DMS114 treated with DMSO at 0.1 percent for 48 hours (cell line): Measurements from ENCODE around the gene ZNF687.

Experiments used
- DNase-seq: peaks from one replicate; lab custom pipeline; 2025; ENCODE audit not compliant: unreplicated experiment; lab: John Stamatoyannopoulos, UW

The ZNF687 gene

DNA sequence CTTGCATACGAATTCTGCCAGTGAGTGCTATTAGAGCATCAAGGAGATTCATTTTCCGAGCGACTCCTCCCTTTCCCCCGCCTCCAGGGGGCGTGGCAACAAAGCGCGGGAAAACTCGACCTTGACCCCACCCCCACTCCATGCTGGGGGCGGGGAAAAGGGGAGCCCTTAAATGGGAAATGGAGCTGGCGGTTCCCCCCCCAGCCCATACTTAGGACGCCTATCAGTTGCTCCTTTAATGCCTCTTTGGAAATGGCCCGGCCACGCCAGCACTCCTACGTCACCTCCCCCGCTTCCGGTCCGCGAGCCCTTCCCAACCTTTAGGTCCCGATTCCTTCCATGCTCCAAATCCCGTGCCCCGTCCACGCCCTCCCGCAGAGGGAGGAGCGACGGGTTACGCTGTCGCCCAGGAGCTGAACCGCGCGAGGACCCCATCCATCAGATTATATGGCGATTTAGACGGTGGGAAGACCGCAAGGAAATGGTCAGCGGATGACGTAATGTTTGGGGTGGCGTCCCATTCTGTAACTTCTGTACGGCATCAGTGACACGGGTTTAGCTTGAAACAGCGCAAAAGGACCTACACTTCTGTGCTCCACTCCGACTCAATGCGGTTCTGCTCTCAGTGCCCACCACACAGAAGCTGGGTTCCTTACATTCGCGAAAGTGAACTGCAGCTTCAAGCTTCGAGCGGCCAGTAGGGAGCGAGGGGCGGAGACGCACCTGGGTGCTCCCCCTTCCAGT is 702 bp upstream of the ZNF687 start:
- DNase-seq: peak; percentile 99

GRCh38 chr1:151282883-151283725 is 1.0 kb downstream of the ZNF687 start:
- no peak for DNase-seq

DNA sequence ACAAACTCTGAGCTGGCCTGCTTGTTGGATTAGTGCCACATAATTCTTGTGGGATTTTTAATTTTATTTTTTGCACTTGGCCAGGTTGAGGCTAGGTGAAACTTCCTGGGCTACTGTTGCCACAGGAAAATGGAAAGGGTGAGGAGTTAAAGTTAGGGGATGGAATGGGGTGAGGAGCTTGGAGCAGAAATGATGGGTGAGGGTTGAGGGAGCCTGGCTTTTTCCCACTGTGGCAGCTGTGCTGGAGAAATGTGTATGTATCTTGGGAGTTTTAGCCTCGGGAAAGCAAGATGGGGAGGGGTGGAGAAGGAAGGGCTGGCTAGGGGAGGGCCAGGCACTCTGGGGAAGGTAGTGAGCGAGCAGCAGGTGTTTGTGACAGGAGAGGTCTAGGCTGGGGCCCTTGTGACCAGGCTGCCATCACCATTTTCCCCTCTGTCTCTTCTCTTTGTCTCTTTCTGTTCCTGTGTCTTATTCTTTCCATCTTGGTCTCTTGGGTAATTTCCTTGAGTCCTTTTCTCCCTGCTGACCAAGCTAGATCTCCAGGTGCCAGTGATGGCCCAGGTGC is 2.0 kb downstream of the ZNF687 start:
- DNase-seq: no peak

DNA sequence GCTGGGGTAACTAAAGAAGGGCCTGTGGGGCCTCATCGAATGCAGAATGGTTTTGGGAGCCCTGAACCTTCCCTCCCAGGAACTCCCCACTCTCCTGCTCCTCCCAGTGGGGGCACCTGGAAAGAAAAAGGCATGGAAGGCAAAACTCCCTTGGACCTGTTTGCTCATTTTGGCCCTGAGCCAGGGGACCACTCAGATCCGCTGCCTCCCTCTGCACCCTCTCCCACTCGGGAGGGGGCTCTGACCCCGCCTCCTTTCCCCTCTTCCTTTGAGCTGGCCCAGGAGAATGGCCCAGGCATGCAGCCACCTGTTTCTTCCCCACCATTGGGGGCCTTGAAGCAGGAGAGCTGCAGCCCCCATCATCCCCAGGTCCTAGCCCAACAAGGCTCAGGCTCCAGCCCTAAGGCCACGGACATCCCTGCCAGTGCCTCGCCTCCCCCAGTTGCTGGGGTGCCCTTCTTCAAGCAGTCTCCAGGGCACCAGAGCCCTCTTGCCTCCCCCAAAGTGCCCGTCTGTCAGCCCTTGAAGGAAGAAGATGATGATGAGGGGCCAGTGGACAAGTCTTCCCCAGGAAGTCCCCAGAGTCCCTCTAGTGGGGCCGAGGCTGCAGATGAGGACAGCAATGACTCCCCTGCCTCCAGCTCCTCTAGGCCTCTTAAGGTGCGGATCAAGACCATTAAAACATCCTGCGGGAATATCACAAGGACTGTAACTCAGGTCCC is 4.7 kb downstream of the ZNF687 start:
- DNase-seq: no peak

- no peak for DNase-seq
Observed at GRCh38 chr1:151287341-151287699, 5.2 kb downstream of the ZNF687 start.

DNA sequence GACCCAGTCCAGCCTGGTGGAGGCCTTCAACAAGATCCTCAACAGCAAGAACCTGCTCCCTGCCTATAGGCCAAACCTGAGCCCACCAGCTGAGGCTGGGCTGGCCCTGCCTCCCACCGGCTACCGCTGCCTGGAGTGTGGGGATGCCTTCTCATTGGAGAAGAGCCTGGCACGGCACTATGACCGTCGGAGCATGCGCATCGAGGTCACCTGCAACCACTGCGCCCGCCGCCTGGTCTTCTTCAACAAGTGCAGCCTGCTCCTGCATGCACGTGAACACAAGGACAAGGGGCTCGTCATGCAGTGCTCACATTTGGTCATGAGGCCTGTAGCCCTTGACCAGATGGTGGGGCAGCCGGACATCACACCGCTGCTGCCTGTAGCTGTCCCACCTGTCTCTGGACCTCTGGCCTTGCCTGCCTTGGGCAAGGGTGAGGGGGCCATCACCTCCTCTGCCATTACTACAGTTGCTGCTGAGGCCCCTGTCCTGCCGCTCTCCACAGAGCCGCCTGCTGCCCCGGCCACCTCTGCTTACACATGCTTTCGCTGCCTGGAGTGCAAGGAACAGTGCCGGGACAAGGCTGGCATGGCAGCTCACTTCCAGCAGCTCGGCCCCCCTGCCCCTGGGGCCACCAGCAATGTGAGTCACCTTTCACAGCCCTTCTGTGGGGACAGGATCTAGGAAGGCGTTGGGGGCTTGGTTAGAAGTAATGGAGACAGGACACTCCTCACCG is 5.8 kb downstream of the ZNF687 start:
- no peak for DNase-seq

- DNase-seq: no peak
Observed at GRCh38 chr1:151288502-151288901, 6.4 kb downstream of the ZNF687 start.

- DNase-seq: no peak
Observed at GRCh38 chr1:151289080-151289935, 7.2 kb downstream of the ZNF687 start.

- no peak for DNase-seq
Observed at GRCh38 chr1:151289991-151290708, 8.1 kb downstream of the ZNF687 start.

- DNase-seq: no peak
Observed at GRCh38 chr1:151290709-151291303, 8.7 kb downstream of the ZNF687 start.

- no peak for DNase-seq
Observed at GRCh38 chr1:151292207-151293030, 10.3 kb downstream of the ZNF687 start.

DNA sequence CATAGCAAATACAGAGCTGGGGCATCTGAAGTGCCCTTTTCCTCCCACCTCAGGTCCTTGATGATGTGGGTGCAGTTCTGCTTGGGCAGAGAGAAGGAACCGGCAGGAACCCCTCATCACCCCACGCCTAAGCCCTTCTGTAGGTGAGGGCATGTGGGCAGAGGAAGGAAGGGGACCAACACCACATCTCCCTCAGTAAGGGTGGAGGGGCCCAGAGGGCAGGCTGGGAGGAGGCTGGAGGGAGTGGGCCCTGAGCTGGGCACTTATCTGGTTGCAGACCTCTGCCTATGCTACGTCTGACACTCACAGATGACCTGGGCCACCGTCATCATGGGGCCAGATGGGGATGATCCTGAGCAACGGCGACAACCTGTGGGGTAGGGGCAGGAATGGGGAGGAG is 11.0 kb downstream of the ZNF687 start:
- DNase-seq: no peak

GRCh38 chr1:151294742-151295462 is 12.8 kb downstream of the ZNF687 start:
- no peak for DNase-seq

DNA sequence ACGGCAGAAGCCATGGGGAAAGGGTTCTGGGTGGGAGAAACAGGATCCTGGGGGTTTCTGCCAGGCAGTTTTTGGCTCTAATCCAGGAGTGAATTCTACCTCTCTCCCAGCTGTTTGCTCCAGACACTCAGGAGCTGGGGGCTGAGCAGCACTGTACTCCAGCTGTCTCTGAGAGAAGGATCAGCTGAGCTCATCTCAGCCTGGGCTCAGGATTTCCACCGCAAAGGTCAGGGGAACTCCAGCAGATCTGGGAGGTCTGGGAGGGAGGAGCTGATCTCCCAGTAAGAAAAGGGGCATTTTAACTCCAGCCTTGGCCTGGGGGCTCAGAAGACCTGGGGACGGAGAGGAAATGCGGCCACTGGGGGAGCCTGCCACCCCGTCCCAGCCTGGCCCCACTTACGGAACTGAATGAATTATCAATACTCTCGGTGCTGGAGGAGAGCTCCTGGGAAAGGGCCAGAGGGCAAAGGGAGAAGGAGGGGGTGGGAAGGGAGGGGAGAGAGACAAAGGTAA is 27.8 kb downstream of the ZNF687 start:
- no peak for DNase-seq

GRCh38 chr1:151311011-151311410 is 28.9 kb downstream of the ZNF687 start:
- DNase-seq: no peak

DNA sequence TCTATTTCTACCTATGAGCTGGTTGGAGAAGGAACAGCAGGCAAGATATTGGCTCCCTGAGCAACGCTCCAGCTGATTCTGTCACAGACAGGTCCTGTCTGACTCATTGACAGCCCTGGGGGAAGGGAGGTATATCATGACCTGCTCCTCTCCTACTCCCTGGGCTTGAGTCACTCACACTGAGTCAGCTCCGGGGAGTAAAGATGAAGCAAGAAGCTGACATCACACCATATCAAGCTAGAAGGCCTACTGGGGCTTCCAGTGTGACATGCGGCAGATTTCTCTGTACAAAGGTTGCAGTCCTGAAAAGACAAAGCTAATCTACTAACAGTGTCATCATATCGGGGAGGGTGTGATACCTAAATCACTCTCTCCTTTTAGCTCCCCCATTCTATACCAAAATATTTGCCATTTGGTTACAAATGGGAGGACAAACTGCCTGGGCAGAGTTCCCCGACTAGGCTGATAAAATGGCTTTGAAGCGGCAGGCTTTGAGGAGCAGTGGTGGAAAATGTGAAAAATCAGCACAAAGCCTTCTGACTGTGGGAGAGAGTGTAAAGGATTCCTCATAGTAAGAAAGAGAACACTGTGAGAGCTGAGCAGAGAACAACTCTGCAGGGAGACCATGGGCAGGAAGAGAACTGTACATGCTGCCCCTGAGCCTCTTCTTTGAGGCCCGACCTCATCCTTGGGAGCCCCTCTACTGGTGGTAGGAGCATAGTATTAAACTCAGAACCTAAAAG is 29.7 kb downstream of the ZNF687 start:
- DNase-seq: no peak
